ENCODE measurements around the gene SFXN3. TPM values are rescaled to one million over a fixed set of nuclear protein-coding genes. Genes with fewer than 3 reads are reported as not detected.

The SFXN3 gene
- total and polyA plus RNA-seq, 2 of the 13 experiments (the other 11 are each of a cell fraction or from before 2014, with no cell fraction given) = 16.8 to 71.5 TPM

DNA sequence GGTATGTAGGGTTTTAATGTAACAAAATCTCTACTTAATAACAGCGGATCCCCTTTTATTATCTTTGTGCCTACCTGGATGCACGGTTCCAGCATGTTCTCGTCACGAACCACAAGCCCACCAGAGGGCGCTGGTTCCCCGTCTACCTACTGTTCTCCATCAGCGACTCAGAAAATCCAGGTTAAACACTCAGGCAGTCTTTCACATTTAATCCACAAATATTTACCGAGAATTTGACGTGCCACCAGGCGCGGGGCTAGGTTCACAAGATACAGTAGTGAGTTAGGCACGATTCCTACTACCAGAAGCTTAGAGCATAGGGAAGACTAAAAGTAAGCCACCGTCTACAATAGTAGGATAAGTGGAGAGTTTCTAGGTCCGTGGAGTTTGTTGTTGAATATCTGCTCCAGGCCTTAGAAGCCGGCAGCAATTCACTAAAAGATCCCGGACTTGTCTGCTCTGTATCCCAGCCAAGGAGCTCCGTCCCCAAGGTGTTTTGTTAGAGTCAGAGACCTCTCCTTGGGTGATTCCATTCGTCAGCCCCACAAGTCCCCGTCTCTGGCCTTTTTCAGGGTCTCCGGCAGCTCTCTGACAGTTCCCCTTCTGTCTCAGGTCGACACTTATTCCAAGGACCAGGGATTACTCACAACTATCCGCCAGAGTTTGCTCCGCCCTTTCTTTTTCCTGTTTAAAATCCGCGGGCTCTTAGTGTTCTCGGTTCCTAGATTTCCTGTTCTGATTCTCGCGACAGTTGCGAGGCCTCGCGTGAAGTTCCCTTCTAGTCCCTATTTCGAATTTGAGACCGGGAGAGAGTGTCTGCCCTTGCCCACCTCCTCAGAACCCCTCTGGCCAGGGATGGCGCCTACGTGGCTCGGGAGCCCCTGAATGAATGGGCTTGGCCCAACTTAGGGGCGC lies 29.3 kb downstream of the SFXN3 start (continued):
- TF ChIP-seq, protein P1, sequence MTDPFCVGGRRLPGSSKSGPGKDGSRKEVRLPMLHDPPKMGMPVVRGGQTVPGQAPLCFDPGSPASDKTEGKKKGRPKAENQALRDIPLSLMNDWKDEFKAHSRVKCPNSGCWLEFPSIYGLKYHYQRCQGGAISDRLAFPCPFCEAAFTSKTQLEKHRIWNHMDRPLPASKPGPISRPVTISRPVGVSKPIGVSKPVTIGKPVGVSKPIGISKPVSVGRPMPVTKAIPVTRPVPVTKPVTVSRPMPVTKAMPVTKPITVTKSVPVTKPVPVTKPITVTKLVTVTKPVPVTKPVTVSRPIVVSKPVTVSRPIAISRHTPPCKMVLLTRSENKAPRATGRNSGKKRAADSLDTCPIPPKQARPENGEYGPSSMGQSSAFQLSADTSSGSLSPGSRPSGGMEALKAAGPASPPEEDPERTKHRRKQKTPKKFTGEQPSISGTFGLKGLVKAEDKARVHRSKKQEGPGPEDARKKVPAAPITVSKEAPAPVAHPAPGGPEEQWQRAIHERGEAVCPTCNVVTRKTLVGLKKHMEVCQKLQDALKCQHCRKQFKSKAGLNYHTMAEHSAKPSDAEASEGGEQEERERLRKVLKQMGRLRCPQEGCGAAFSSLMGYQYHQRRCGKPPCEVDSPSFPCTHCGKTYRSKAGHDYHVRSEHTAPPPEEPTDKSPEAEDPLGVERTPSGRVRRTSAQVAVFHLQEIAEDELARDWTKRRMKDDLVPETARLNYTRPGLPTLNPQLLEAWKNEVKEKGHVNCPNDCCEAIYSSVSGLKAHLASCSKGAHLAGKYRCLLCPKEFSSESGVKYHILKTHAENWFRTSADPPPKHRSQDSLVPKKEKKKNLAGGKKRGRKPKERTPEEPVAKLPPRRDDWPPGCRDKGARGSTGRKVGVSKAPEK (CRISPR knock-in tag; IDR thresholded peaks at IDR 0.05; ENCODE audit: borderline replicate concordance) = no peak
- TF ChIP-seq, protein P2, sequence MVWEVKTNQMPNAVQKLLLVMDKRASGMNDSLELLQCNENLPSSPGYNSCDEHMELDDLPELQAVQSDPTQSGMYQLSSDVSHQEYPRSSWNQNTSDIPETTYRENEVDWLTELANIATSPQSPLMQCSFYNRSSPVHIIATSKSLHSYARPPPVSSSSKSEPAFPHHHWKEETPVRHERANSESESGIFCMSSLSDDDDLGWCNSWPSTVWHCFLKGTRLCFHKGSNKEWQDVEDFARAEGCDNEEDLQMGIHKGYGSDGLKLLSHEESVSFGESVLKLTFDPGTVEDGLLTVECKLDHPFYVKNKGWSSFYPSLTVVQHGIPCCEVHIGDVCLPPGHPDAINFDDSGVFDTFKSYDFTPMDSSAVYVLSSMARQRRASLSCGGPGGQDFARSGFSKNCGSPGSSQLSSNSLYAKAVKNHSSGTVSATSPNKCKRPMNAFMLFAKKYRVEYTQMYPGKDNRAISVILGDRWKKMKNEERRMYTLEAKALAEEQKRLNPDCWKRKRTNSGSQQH (CRISPR knock-in tag; IDR thresholded peaks at IDR 0.05; ENCODE audit: low read depth) = no peak; the same call in 1 of the 2 replicates
- TF ChIP-seq ZNF256 (CRISPR knock-in tag; conservative IDR thresholded peaks at IDR 0.05) (no peak), YEATS2 (CRISPR knock-in tag; IDR thresholded peaks at IDR 0.05; ENCODE audit: borderline replicate concordance) (peak; percentile 63; the same call in 1 of the 2 replicates), ZKSCAN1 (IDR thresholded peaks at IDR 0.05; ENCODE audit: low read length) (no peak), DNMT3B (CRISPR knock-in tag; conservative IDR thresholded peaks at IDR 0.05) (no peak), SIN3A (IDR thresholded peaks at IDR 0.05; ENCODE audit: borderline replicate concordance, low read depth, low read length) (peak; percentile 100), ZNF558 (CRISPR knock-in tag; IDR thresholded peaks at IDR 0.05; ENCODE audit: borderline replicate concordance) (no peak), ZNF225 (CRISPR knock-in tag; IDR thresholded peaks at IDR 0.05) (no peak), ZNF749 (CRISPR knock-in tag; IDR thresholded peaks at IDR 0.05; ENCODE audit: borderline replicate concordance) (no peak), ZNF496 (CRISPR knock-in tag; IDR thresholded peaks at IDR 0.05; ENCODE audit: insufficient replicate concordance) (no peak), DPF2 (CRISPR knock-in tag; IDR thresholded peaks at IDR 0.05; ENCODE audit: borderline replicate concordance, low read depth) (no peak), MAFK (conservative IDR thresholded peaks at IDR 0.05 in 1 of 2, IDR thresholded peaks at IDR 0.05 in 1 of 2; ENCODE audit: low read length in 2 of 2) (no peak)
- TF ChIP-seq, protein P3, sequence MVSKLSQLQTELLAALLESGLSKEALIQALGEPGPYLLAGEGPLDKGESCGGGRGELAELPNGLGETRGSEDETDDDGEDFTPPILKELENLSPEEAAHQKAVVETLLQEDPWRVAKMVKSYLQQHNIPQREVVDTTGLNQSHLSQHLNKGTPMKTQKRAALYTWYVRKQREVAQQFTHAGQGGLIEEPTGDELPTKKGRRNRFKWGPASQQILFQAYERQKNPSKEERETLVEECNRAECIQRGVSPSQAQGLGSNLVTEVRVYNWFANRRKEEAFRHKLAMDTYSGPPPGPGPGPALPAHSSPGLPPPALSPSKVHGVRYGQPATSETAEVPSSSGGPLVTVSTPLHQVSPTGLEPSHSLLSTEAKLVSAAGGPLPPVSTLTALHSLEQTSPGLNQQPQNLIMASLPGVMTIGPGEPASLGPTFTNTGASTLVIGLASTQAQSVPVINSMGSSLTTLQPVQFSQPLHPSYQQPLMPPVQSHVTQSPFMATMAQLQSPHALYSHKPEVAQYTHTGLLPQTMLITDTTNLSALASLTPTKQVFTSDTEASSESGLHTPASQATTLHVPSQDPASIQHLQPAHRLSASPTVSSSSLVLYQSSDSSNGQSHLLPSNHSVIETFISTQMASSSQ (IDR thresholded peaks at IDR 0.05; ENCODE audit: low read depth) = no peak
- TF ChIP-seq, protein P3 (CRISPR knock-in tag; IDR thresholded peaks at IDR 0.05; ENCODE audit: borderline replicate concordance) = no peak
- TF ChIP-seq, protein P4, sequence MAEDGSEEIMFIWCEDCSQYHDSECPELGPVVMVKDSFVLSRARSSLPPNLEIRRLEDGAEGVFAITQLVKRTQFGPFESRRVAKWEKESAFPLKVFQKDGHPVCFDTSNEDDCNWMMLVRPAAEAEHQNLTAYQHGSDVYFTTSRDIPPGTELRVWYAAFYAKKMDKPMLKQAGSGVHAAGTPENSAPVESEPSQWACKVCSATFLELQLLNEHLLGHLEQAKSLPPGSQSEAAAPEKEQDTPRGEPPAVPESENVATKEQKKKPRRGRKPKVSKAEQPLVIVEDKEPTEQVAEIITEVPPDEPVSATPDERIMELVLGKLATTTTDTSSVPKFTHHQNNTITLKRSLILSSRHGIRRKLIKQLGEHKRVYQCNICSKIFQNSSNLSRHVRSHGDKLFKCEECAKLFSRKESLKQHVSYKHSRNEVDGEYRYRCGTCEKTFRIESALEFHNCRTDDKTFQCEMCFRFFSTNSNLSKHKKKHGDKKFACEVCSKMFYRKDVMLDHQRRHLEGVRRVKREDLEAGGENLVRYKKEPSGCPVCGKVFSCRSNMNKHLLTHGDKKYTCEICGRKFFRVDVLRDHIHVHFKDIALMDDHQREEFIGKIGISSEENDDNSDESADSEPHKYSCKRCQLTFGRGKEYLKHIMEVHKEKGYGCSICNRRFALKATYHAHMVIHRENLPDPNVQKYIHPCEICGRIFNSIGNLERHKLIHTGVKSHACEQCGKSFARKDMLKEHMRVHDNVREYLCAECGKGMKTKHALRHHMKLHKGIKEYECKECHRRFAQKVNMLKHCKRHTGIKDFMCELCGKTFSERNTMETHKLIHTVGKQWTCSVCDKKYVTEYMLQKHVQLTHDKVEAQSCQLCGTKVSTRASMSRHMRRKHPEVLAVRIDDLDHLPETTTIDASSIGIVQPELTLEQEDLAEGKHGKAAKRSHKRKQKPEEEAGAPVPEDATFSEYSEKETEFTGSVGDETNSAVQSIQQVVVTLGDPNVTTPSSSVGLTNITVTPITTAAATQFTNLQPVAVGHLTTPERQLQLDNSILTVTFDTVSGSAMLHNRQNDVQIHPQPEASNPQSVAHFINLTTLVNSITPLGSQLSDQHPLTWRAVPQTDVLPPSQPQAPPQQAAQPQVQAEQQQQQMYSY (CRISPR knock-in tag; IDR thresholded peaks at IDR 0.05) = no peak
